GM12878 (cell line): ENCODE data around the gene LDHAL6B. TPM values are rescaled to one million over a fixed set of nuclear protein-coding genes. Genes with fewer than 3 reads are reported as not detected.

Source experiments
- ATAC-seq: fragments of 200-7000 bp; cut with Tn5 transposase; 3 replicates; pipeline ENCODE4 v1.9.1; 2020; ENCODE audit warnings: mild to moderate bottlenecking, moderate library complexity
- BruUV-seq: library from RNA; stranded (reverse); fragments of 400-500 nt; replicated peaks from 2 replicates; lab custom pipeline; 2021; lab: Mats Ljungman, UMichigan
- CTCF ChIA-PET: fragments of 300-600 bp; sonication (Branson Sonifier 250); formaldehyde crosslinking; extraction: SDS; loops from one replicate; lab custom pipeline; 2021; ENCODE audit warnings: inconsistent platforms; lab: Yijun Ruan, JAX
- POLR2A ChIA-PET: fragments of 350-600 bp; formaldehyde crosslinking; extraction: SDS; loops from one replicate; lab custom pipeline; 2021; ENCODE audit warnings: inconsistent platforms; lab: Charles Lee
- RAD21 ChIA-PET: fragments of 300-600 bp; sonication (Branson Sonifier 250); formaldehyde crosslinking; loops from one replicate; lab custom pipeline; 2023; ENCODE audit warnings: antibody characterized with exemption; ENCODE audit not compliant: unreplicated experiment; lab: Charles Lee
- SMC1A ChIA-PET: fragments of 300-600 bp; sonication (Branson Sonifier 250); formaldehyde crosslinking; loops from one replicate; lab custom pipeline; 2023; ENCODE audit not compliant: unreplicated experiment, uncharacterized antibody; lab: Charles Lee
- DNase-seq: peaks from one replicate; pipeline ENCODE4 v3.0.0-alpha.2; 2011; ENCODE audit warnings: low read depth, low spot score
- FAIRE-seq: peaks from 3 replicates; lab custom pipeline; 2011; peaks lifted over from hg19 to GRCh38; lab: Jason Lieb, UNC
- H2AFZ ChIP-seq: 2 replicates; pipeline ENCODE4 v1.6.0; 2011; ENCODE audit warnings: low read depth, low read length, control low read depth; ENCODE audit not compliant: control insufficient read depth
- H3K27ac ChIP-seq: 2 replicates; pipeline ENCODE4 v1.5.1; 2011; ENCODE audit warnings: control low read depth; ENCODE audit not compliant: control insufficient read depth, insufficient read depth
- H3K27me3 ChIP-seq, 2 experiments: replicated peaks in 1 of 2; 2 replicates each; pipeline versions ENCODE4 v1.6.0 to v1.6.1; 2011; ENCODE audit warnings: low read length in 1 of 2; ENCODE audit not compliant: control insufficient read depth in 2 of 2, insufficient read depth in 2 of 2
- H3K36me3 ChIP-seq, 2 experiments: 2 replicates each; pipeline ENCODE4 v1.5.1; 2011; ENCODE audit warnings: low read length in 1 of 2; ENCODE audit not compliant: control insufficient read depth in 2 of 2, insufficient read depth in 2 of 2
- H3K4me1 ChIP-seq: 2 replicates; pipeline ENCODE4 v1.6.1; 2011; ENCODE audit warnings: mild to moderate bottlenecking, low read length, moderate library complexity, mixed read lengths; ENCODE audit not compliant: control insufficient read depth, insufficient read depth
- H3K4me2 ChIP-seq: 2 replicates; pipeline ENCODE4 v1.6.0; 2011; ENCODE audit warnings: control low read depth; ENCODE audit not compliant: control insufficient read depth, insufficient read depth
- H3K4me3 ChIP-seq: fragments of 200-600 bp; sonication (generic); 2 replicates; pipeline ENCODE4 v1.5.1; 2016
- H3K79me2 ChIP-seq: 2 replicates; pipeline ENCODE4 v1.6.0; 2011; ENCODE audit warnings: low read length; ENCODE audit not compliant: control insufficient read depth, insufficient read depth
- H3K9ac ChIP-seq: 2 replicates; pipeline ENCODE4 v1.8.0; 2011; ENCODE audit warnings: low read length, control low read depth, mixed read lengths; ENCODE audit not compliant: control insufficient read depth, insufficient read depth
- H3K9me3 ChIP-seq: replicated peaks from 3 replicates; pipeline ENCODE4 v1.5.1; 2011; ENCODE audit warnings: mild to moderate bottlenecking, low read length; ENCODE audit not compliant: control insufficient read depth, insufficient read depth
- H4K20me1 ChIP-seq: 2 replicates; pipeline ENCODE4 v1.6.0; 2011; ENCODE audit not compliant: control insufficient read depth, insufficient read depth
- BHLHE40 ChIP-seq, 2 experiments: fragments of 450-650 bp in 1 of 2; IDR thresholded peaks; 2 replicates each; pipeline ENCODE4 v1.6.1; 2011 to 2017; ENCODE audit warnings: low read depth in 2 of 2, borderline replicate concordance in 1 of 2, improper control_type of control experiment in 1 of 2, low read length in 1 of 2, mild to moderate bottlenecking in 1 of 2
- CTCF ChIP-seq, 3 experiments: IDR thresholded peaks in 2 of 3; conservative IDR thresholded peaks in 1 of 3; 2 replicates each; pipeline ENCODE4 v1.5.1; 2011; ENCODE audit warnings: low read depth in 3 of 3, low read length in 3 of 3, mild to moderate bottlenecking in 3 of 3, control low read depth in 2 of 3, moderate library complexity in 2 of 3, inconsistent platforms in 1 of 3, mixed read lengths in 1 of 3; ENCODE audit not compliant: control insufficient read depth in 2 of 3, insufficient read depth in 1 of 3; ENCODE audit errors: extremely low read depth in 1 of 3
- ESRRA ChIP-seq: IDR thresholded peaks from 2 replicates; pipeline ENCODE4 v1.6.1; 2012; ENCODE audit warnings: mild to moderate bottlenecking, low read length, improper control_type of control experiment
- HDAC2 ChIP-seq: fragments of 200-600 bp; sonication (generic); IDR thresholded peaks from 2 replicates; pipeline ENCODE4 v1.6.1; 2017
- HDGF ChIP-seq: fragments of 450-650 bp; IDR thresholded peaks from 2 replicates; pipeline ENCODE4 v1.6.1; 2016; ENCODE audit warnings: antibody characterized with exemption
- KDM1A ChIP-seq: fragments of 200-600 bp; sonication (generic); IDR thresholded peaks from 2 replicates; pipeline ENCODE4 v1.6.1; 2016; ENCODE audit warnings: borderline replicate concordance
- MEF2B ChIP-seq: fragments of 450-650 bp; IDR thresholded peaks from 2 replicates; pipeline ENCODE4 v1.6.1; 2018; ENCODE audit warnings: mild to moderate bottlenecking, moderate library complexity; ENCODE audit not compliant: partially characterized antibody, poor library complexity, severe bottlenecking
- MTA2 ChIP-seq: fragments of 450-650 bp; IDR thresholded peaks from 2 replicates; pipeline ENCODE4 v1.6.1; 2016; ENCODE audit warnings: low read depth, mild to moderate bottlenecking, moderate library complexity
- MYC ChIP-seq: IDR thresholded peaks from 2 replicates; pipeline ENCODE4 v1.6.1; 2011; ENCODE audit warnings: mild to moderate bottlenecking, low read length, moderate library complexity, inconsistent platforms; ENCODE audit not compliant: insufficient read depth, insufficient replicate concordance, insufficient read length, severe bottlenecking
- NFXL1 ChIP-seq: fragments of 450-650 bp; IDR thresholded peaks from 2 replicates; pipeline ENCODE4 v1.6.1; 2017; ENCODE audit warnings: antibody characterized with exemption, mild to moderate bottlenecking, borderline replicate concordance
- NR2C2 ChIP-seq: IDR thresholded peaks from 2 replicates; pipeline ENCODE4 v1.6.1; 2011; ENCODE audit warnings: borderline replicate concordance, low read depth; ENCODE audit not compliant: control insufficient read depth, insufficient read length
- PAX5 ChIP-seq: IDR thresholded peaks from 2 replicates; pipeline ENCODE4 v1.6.1; 2011; ENCODE audit warnings: low read depth, low read length, borderline replicate concordance
- TARDBP ChIP-seq: IDR thresholded peaks from 2 replicates; pipeline ENCODE4 v1.6.1; 2016; ENCODE audit warnings: borderline replicate concordance
- ZNF217 ChIP-seq: fragments of 450-650 bp; IDR thresholded peaks from 2 replicates; pipeline ENCODE4 v1.6.1; 2017; ENCODE audit warnings: antibody characterized with exemption, mild to moderate bottlenecking
- ZNF384 ChIP-seq: IDR thresholded peaks from 2 replicates; pipeline ENCODE4 v1.6.1; 2012; ENCODE audit warnings: low read depth, mild to moderate bottlenecking, low read length, improper control_type of control experiment, borderline replicate concordance
- WGBS: methylation state at CpG from one replicate; pipeline ENCODE4 v1.1.6; 2016; ENCODE audit warnings: low lambda C conversion rate; ENCODE audit not compliant: insufficient replicate concordance, insufficient coverage; ENCODE audit errors: missing lambda C conversion rate; 5-methylcytosine and 5-hydroxymethylcytosine counted together
- in situ Hi-C: fragments of 300-500 bp; cut with MboI; formaldehyde crosslinking; loops from 9 replicates; pipeline ENCODE4 v1.14.3; 2018; ENCODE audit warnings: mixed read lengths
- intact Hi-C: fragments of 100-400 bp; cut with micrococcal nuclease; formaldehyde crosslinking; loops from one replicate; pipeline ENCODE4 v1.14.2; 2022; ENCODE audit not compliant: unreplicated experiment
- polyA plus RNA-seq, 11 experiments: library from polyadenylated mRNA; depleted of rRNA in 4 of 11; unstranded in 6 of 11; stranded (reverse) in 5 of 11; fragments of >200 nt; fragmentation: Nextera tagmentation in 4 of 11; fragmentation: Illumina TruSeq in 1 of 11; extraction: Ambion mirVana in 4 of 11; extraction: Trizol in 1 of 11; gene quantifications; 1 replicate in 1 of 11; 2 replicates in 10 of 11; pipeline versions ENCODE4 v1.2.1 to v1.2.3, GENCODE V29; 2011 to 2016; ENCODE audit warnings: inconsistent platforms in 2 of 11, missing spikeins in 2 of 11, low read depth in 1 of 11
- total RNA-seq, 4 experiments: library from RNA; depleted of rRNA in 3 of 4; stranded (reverse); fragments of >200 nt in 3 of 4; fragmentation: Illumina TruSeq in 1 of 4; extraction: Trizol in 1 of 4; gene quantifications; 2 replicates each; pipeline versions ENCODE4 v1.2.1 to v1.2.3, GENCODE V29; 2013 to 2021
- TF ChIP-seq, protein P1 (sequence below): IDR thresholded peaks from 2 replicates; pipeline ENCODE4 v1.6.1; 2012; ENCODE audit warnings: improper control_type of control experiment, low read depth, low read length; ENCODE audit not compliant: insufficient replicate concordance

Gene LDHAL6B
- total and polyA plus RNA-seq, 10 of the 15 experiments (the other 5 are each of a cell fraction or from before 2014, with no cell fraction given): 0.33 to 0.66 TPM; not detected in 8

DNA sequence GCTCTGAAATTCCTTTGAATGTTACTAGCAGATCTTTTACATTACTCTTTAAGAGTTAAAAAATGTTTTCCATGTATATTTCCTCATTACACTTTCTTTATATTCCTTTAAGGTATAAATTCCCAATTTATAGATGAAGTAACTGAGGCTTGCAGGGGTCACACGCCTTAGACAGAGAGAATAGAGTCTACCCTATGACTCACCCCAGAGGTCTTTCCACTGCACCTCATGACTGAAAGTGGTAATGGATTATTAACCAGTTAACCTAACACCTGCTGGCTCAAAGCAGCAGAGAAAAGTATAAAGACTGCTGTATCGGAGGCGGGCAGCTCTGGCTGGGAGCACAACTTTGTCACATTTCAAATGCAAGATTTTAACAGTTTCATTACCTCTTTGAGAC lies 37.7 kb downstream of the LDHAL6B start (continued):
- TF ChIP-seq ZNF384 (no peak), MEF2B (peak; percentile 31), KDM1A (no peak), HDGF (no peak), MTA2 (peak; percentile 76; the same call in 1 of the 2 replicates)
- TF ChIP-seq, all 136 proteins: peak for 35

DNA sequence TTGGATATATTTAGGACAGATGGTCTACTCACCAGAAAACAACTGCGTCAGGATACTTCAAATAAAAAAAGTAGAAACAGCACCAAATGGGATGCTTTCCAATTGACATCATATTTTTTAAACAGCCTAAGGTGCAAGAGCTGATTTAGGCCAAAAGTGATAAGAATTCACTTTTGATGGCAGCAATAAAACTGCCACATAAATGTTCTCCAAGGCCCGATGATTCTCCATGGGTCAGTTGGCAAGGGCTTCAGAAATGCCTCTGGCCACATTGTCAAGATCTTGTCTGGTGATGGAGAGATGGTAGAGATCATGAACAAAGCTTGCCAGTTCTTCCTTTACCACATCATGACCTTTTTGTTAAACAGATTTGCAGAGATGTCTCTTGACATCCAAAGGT lies 38.9 kb downstream of the LDHAL6B start:
- RAD21 ChIA-PET: interaction anchor here (0.7 to 8.6 kb wide), 12 partner anchors 10 to 265 kb away, joined by 3 to 99 read pairs (median 7); partner anchors contain the start of gene MYO1E
- no TSS peak for BruUV-seq
- TF ChIP-seq NFXL1: no peak
- no peak for TF ChIP-seq MYC
- TF ChIP-seq TARDBP: no peak
- no peak for TF ChIP-seq ZNF217
- TF ChIP-seq, protein P1, sequence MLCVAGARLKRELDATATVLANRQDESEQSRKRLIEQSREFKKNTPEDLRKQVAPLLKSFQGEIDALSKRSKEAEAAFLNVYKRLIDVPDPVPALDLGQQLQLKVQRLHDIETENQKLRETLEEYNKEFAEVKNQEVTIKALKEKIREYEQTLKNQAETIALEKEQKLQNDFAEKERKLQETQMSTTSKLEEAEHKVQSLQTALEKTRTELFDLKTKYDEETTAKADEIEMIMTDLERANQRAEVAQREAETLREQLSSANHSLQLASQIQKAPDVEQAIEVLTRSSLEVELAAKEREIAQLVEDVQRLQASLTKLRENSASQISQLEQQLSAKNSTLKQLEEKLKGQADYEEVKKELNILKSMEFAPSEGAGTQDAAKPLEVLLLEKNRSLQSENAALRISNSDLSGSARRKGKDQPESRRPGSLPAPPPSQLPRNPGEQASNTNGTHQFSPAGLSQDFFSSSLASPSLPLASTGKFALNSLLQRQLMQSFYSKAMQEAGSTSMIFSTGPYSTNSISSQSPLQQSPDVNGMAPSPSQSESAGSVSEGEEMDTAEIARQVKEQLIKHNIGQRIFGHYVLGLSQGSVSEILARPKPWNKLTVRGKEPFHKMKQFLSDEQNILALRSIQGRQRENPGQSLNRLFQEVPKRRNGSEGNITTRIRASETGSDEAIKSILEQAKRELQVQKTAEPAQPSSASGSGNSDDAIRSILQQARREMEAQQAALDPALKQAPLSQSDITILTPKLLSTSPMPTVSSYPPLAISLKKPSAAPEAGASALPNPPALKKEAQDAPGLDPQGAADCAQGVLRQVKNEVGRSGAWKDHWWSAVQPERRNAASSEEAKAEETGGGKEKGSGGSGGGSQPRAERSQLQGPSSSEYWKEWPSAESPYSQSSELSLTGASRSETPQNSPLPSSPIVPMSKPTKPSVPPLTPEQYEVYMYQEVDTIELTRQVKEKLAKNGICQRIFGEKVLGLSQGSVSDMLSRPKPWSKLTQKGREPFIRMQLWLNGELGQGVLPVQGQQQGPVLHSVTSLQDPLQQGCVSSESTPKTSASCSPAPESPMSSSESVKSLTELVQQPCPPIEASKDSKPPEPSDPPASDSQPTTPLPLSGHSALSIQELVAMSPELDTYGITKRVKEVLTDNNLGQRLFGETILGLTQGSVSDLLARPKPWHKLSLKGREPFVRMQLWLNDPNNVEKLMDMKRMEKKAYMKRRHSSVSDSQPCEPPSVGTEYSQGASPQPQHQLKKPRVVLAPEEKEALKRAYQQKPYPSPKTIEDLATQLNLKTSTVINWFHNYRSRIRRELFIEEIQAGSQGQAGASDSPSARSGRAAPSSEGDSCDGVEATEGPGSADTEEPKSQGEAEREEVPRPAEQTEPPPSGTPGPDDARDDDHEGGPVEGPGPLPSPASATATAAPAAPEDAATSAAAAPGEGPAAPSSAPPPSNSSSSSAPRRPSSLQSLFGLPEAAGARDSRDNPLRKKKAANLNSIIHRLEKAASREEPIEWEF: no peak
- no peak for TF ChIP-seq CTCF (IDR thresholded peaks at IDR 0.05 in 2 of 3, conservative IDR thresholded peaks at IDR 0.05 in 1 of 3; ENCODE audit: control insufficient read depth in 2 of 3, extremely low read depth in 1 of 3, insufficient read depth in 1 of 3, low read depth in 3 of 3, low read length in 3 of 3)
- no peak for TF ChIP-seq BHLHE40 (IDR thresholded peaks at IDR 0.05; ENCODE audit: borderline replicate concordance in 1 of 2, low read depth in 2 of 2, low read length in 1 of 2)
- no peak for TF ChIP-seq PAX5
- no peak for TF ChIP-seq NR2C2
- TF ChIP-seq ESRRA: no peak
- no peak for TF ChIP-seq HDAC2

More for the DNA sequence above, 38.9 kb downstream of the LDHAL6B start:
- in situ Hi-C loops (no loop called here), intact Hi-C loops (loop anchor here (10.0 kb wide), 1 partner anchor 261 kb away; the partner anchor contains the start of gene RNF111)
- Histone ChIP-seq H3K36me3 (peaks cover 3 to 44% of the 10 kb centered on the region in 2 experiments; a peak in 3 of 4 replicates), H3K9ac (no peak overlapping the region), H3K79me2 (peaks cover 39% of the 10 kb centered on the region), H2AFZ (no peak overlapping the region), H3K4me3 (no peak overlapping the region), H3K9me3 (no peaks in the 10 kb centered on the region), H3K4me1 (peaks cover 43% of the 10 kb centered on the region), H3K27ac (no peak overlapping the region), H3K4me2 (no peak overlapping the region), H4K20me1 (no peaks in the 10 kb centered on the region), H3K27me3 (no peaks in the 10 kb centered on the region)
- POLR2A ChIA-PET: interaction anchor here (0.6 to 1.2 kb wide), 7 partner anchors 8 to 168 kb away, joined by 3 to 4 read pairs (median 3); no protein-coding TSS in a partner anchor
- 95% methylated on average over 2 of the region's 2 CpGs for WGBS
- FAIRE-seq (no peak), ATAC-seq (no peak), DNase-seq (no peak)
- CTCF ChIA-PET: interaction anchor here (0.6 to 6.9 kb wide), 18 partner anchors 8 to 289 kb away, joined by 3 to 83 read pairs (median 10); no protein-coding TSS in a partner anchor
- SMC1A ChIA-PET: interaction anchor here (1.0 to 6.8 kb wide), 20 partner anchors 10 to 272 kb away, joined by 3 to 91 read pairs (median 6); partner anchors contain the start of gene MYO1E
